ENCODE data around the gene PARVB.

DNA sequence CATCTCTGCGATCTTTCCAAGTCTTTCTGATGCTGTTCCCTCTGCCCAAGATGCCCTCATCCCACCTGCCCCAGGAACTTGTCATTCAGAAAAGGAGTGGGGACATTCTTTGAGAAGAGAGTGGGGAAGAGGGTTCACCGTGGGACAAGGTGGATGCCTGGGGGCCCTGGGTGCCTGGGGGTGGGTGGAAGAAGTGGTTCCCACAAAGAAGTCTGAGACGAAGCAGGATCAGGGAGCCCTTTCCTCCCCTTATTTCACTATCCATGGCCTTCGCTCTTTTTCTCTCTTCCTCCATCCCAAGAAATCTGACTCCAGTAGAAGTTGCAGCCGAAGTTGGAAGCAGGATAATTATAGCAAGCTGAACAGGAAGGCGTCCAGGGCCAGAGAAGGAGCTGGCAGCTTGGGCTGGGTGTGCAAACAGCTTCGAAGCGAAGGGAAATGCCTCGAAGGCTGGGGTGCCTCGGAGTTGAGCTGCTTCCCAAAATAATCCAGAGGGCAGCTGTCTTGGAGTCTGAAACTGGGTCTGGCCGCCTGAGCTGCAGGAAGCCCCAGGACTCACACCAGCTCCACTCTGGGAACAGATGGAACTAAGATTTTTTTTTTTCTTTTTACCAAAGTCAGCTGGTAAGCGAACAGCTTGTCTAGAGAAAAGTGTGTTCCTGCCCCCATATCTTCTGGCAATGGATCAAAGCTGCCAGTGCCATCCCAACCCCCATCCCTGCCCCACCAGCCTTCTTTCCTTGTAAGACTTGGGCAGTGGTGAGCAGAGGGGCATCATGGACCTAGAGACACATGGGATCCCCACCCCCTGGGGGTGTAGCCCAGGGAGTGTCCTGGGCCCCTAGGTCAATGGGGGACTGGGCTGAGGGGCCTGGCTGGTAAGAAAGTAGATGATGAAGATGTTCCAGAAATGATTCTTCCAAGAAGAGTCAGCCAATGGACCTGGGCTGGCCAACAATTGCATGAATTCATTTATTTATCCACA lies 188.1 kb downstream of the PARVB start:
- no peak for TF ChIP-seq EZH2 (IDR thresholded peaks at IDR 0.05; ENCODE audit: borderline replicate concordance, low read length)
- TF ChIP-seq, protein P1, sequence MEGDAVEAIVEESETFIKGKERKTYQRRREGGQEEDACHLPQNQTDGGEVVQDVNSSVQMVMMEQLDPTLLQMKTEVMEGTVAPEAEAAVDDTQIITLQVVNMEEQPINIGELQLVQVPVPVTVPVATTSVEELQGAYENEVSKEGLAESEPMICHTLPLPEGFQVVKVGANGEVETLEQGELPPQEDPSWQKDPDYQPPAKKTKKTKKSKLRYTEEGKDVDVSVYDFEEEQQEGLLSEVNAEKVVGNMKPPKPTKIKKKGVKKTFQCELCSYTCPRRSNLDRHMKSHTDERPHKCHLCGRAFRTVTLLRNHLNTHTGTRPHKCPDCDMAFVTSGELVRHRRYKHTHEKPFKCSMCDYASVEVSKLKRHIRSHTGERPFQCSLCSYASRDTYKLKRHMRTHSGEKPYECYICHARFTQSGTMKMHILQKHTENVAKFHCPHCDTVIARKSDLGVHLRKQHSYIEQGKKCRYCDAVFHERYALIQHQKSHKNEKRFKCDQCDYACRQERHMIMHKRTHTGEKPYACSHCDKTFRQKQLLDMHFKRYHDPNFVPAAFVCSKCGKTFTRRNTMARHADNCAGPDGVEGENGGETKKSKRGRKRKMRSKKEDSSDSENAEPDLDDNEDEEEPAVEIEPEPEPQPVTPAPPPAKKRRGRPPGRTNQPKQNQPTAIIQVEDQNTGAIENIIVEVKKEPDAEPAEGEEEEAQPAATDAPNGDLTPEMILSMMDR (IDR thresholded peaks at IDR 0.05; ENCODE audit: low read length), result no peak

Measured in OCI-LY1 (cell line).